Adrenal gland (tissue), 12 donors: ENCODE results near the gene OLR1. TPM values are rescaled to one million over a fixed set of nuclear protein-coding genes. Genes with fewer than 3 reads are reported as not detected.

Experiments
- DNase-seq, 7 donors: peaks; one replicate each; pipeline ENCODE4 v3.0.0-alpha.2; 2019 to 2020
- H3K27ac ChIP-seq, 5 donors: fragments of 200-600 bp; sonication (generic) in 4 of 5; 1 replicate in 3 of 5; 2 replicates in 2 of 5; pipeline versions ENCODE4 v1.5.1 to v1.8.0; 2016 to 2020; ENCODE audit warnings: mild to moderate bottlenecking in 1 of 5
- H3K27me3 ChIP-seq: fragments of 200-600 bp; 2 replicates; pipeline ENCODE4 v1.8.0; 2021
- H3K36me3 ChIP-seq, 2 donors: fragments of 200-600 bp; replicated peaks in 1 of 2; 1 replicate in 1 of 2; 2 replicates in 1 of 2; pipeline versions ENCODE4 v1.5.1 to v1.8.0; 2018 to 2022
- H3K4me1 ChIP-seq, 2 donors: fragments of 200-600 bp; replicated peaks in 1 of 2; 1 replicate in 1 of 2; 2 replicates in 1 of 2; pipeline versions ENCODE4 v1.5.1 to v1.8.0; 2018 to 2021
- H3K4me3 ChIP-seq, 4 donors: fragments of 200-600 bp; sonication (generic) in 3 of 4; one replicate each; pipeline ENCODE4 v1.5.1; 2016 to 2018
- H3K9me3 ChIP-seq, 3 donors: fragments of 200-600 bp; sonication (generic) in 1 of 3; replicated peaks in 1 of 3; 1 replicate in 2 of 3; 2 replicates in 1 of 3; pipeline versions ENCODE4 v1.5.1 to v1.8.0; 2016 to 2021
- CTCF ChIP-seq, 6 experiments: fragments of 450-650 bp in 4 of 6; fragments of 200-600 bp in 2 of 6; sonication (generic) in 1 of 6; IDR thresholded peaks; 1 replicate in 5 of 6; 2 replicates in 1 of 6; pipeline versions ENCODE4 v1.5.1 to v1.8.0; 2016 to 2021; ENCODE audit warnings: antibody characterized with exemption in 6 of 6, mild to moderate bottlenecking in 2 of 6, moderate library complexity in 1 of 6
- POLR2A ChIP-seq, 2 donors: fragments of 450-650 bp; IDR thresholded peaks; one replicate each; pipeline ENCODE4 v1.6.1; 2017; ENCODE audit warnings: antibody characterized with exemption in 2 of 2, mild to moderate bottlenecking in 2 of 2, moderate library complexity in 1 of 2
- WGBS, 4 donors: extraction: QIAGEN DNeasy Blood & Tissue Kit in 2 of 4; methylation state at CpG; one replicate each; pipeline versions ENCODE4 v1.1.5 to v1.1.7; 2013 to 2017; 5-methylcytosine and 5-hydroxymethylcytosine counted together
- intact Hi-C, 2 donors: fragments of 100-400 bp; cut with DNase I; formaldehyde crosslinking; loops; one replicate each; pipeline versions ENCODE4 v1.14.1 to v1.15.0; 2022 to 2023
- polyA plus RNA-seq, 3 donors: library from polyadenylated mRNA; stranded (reverse); fragments of 200-250 nt in 2 of 3; fragments of 350-450 nt in 1 of 3; fragmentation: Illumina TruSeq in 1 of 3; extraction: RNeasy Lipid Tissue Mini Kit (QIAGEN cat#74804) in 1 of 3; gene quantifications; one replicate each; pipeline ENCODE4 v1.2.3, GENCODE V29; 2013 to 2014
- total RNA-seq, 9 donors: library from RNA; depleted of rRNA in 4 of 9; stranded (reverse); fragments of >200 nt in 4 of 9; fragments of 120-200 nt in 1 of 9; fragmentation: NEBNext Ultra II Directional in 1 of 9; extraction: Animal tissue kit (Norgen Biotek cat#: 25700) in 1 of 9; gene quantifications; one replicate each; pipeline versions ENCODE4 v1.1.0 to v1.2.4, GENCODE V29; 2013 to 2023
- donor health status: healthy with polysubstance abuse.
- donor health status: Bipolar disorder and iron deficiency.
- donor health status: DM: yes; HTN: yes; CAD: no.
- donor health status: DM: no; HTN: no; CAD: no.
- donor health status: DM: no; HTN: no; CAD: no.
- donor health status: DM: yes; HTN: yes; CAD: no.

OLR1 gene
- total and polyA plus RNA-seq, 12 donors, result 0.28 to 2.2 (median 0.68) TPM; not detected in 1

- Histone ChIP-seq H3K4me1 (no peaks in the 10 kb centered on the region), H3K4me3 (no peak overlapping the region), H3K9me3 (no peaks in the 10 kb centered on the region), H3K27ac (no peak overlapping the region), H3K27me3 (no peaks in the 10 kb centered on the region), H3K36me3 (no peaks in the 10 kb centered on the region)
- TF ChIP-seq POLR2A (IDR thresholded peaks at IDR 0.05), result no peak
- no peak for TF ChIP-seq CTCF (IDR thresholded peaks at IDR 0.05)
- no peak for DNase-seq
- 0% methylated on average over 1 of the region's 1 CpG for WGBS, 4 donors
- intact Hi-C loops, result no loop called here
Observed at GRCh38 chr12:10142976-10143589, 28.8 kb downstream of the OLR1 start.

GRCh38 chr12:10140001-10140400 lies 31.9 kb downstream of the OLR1 start:
- Histone ChIP-seq H3K27ac (no peak overlapping the region), H3K4me1 (no peaks in the 10 kb centered on the region), H3K9me3 (no peaks in the 10 kb centered on the region), H3K27me3 (no peaks in the 10 kb centered on the region), H3K4me3 (no peak overlapping the region), H3K36me3 (no peaks in the 10 kb centered on the region)
- peak in 5 of 7 donors; percentile 21 to 66 (median 40) for DNase-seq
- 4 to 11% (median 9%) methylated on average over 2 of the region's 2 CpGs for WGBS, 4 donors
- TF ChIP-seq POLR2A (IDR thresholded peaks at IDR 0.05) (no peak), CTCF (IDR thresholded peaks at IDR 0.05) (peak in 5 of 6 experiments; percentile 33 to 69 (median 59))
- intact Hi-C loops, result no loop called here

GRCh38 chr12:10136637-10137205 lies 35.2 kb downstream of the OLR1 start:
- WGBS, 4 donors, result 76 to 84% (median 82%) methylated on average over 12 to 13 of the region's 13 CpGs
- H3K27me3 ChIP-seq, result no peaks in the 10 kb centered on the region

GRCh38 chr12:10135126-10135525 lies 36.8 kb downstream of the OLR1 start:
- WGBS, 4 donors, result 60 to 72% (median 70%) methylated on average over 4 of the region's 4 CpGs
- intact Hi-C loops, result loop anchor here in 1 of 2 donors (10.0 kb wide), 2 partner anchors 100 to 390 kb away; partner anchors contain the start of gene CLEC9A

More at GRCh38 chr12:10136637-10137205, 35.2 kb downstream of the OLR1 start:
- DNase-seq, result no peak
- Histone ChIP-seq H3K4me1 (no peaks in the 10 kb centered on the region), H3K27ac (no peak overlapping the region), H3K9me3 (no peaks in the 10 kb centered on the region), H3K36me3 (no peaks in the 10 kb centered on the region), H3K4me3 (no peak overlapping the region)
- intact Hi-C loops, result loop anchor here in 1 of 2 donors (10.0 kb wide), 2 partner anchors 102 to 392 kb away; partner anchors contain the start of gene CLEC9A
- no peak for TF ChIP-seq CTCF (IDR thresholded peaks at IDR 0.05)
- TF ChIP-seq POLR2A (IDR thresholded peaks at IDR 0.05), result no peak

More at GRCh38 chr12:10135126-10135525, 36.8 kb downstream of the OLR1 start:
- TF ChIP-seq POLR2A (IDR thresholded peaks at IDR 0.05), result no peak
- TF ChIP-seq CTCF (IDR thresholded peaks at IDR 0.05), result no peak
- H3K4me3 ChIP-seq, result no peak overlapping the region
- H3K4me1 ChIP-seq, result no peaks in the 10 kb centered on the region
- H3K36me3 ChIP-seq, result no peaks in the 10 kb centered on the region
- no peak for DNase-seq
- no peak overlapping the region for H3K27ac ChIP-seq
- no peaks in the 10 kb centered on the region for H3K9me3 ChIP-seq
- H3K27me3 ChIP-seq, result no peaks in the 10 kb centered on the region
